Liver (tissue), 9 donors: Measurements from ENCODE around the gene PEX14. TPM values are rescaled to one million over a fixed set of nuclear protein-coding genes. Genes with fewer than 3 reads are reported as not detected.

ENCODE experiments used
- DNase-seq: peaks from one replicate; pipeline ENCODE4 v3.0.0-alpha.2; 2017; ENCODE audit warnings: low spot score
- H3K27ac ChIP-seq, 2 donors: one replicate each; pipeline ENCODE4 v1.7.0; 2013; ENCODE audit warnings: inconsistent platforms in 2 of 2, low read length in 2 of 2, control low read depth in 1 of 2, low read depth in 1 of 2, mild to moderate bottlenecking in 1 of 2
- H3K27me3 ChIP-seq, 4 donors: one replicate each; pipeline versions ENCODE4 v1.6.1 to v1.7.0; 2013; ENCODE audit warnings: low read length in 3 of 4, inconsistent platforms in 1 of 4, mild to moderate bottlenecking in 1 of 4, moderate library complexity in 1 of 4; ENCODE audit not compliant: control insufficient read depth in 4 of 4, insufficient read depth in 4 of 4
- H3K36me3 ChIP-seq, 4 donors: one replicate each; pipeline versions ENCODE4 v1.6.1 to v1.7.0; 2013; ENCODE audit warnings: low read length in 3 of 4, mild to moderate bottlenecking in 3 of 4, low read depth in 1 of 4, moderate library complexity in 1 of 4; ENCODE audit not compliant: control insufficient read depth in 4 of 4, insufficient read depth in 3 of 4
- H3K4me1 ChIP-seq, 4 donors: one replicate each; pipeline versions ENCODE4 v1.6.1 to v1.7.0; 2013; ENCODE audit warnings: low read length in 3 of 4, mild to moderate bottlenecking in 3 of 4, moderate library complexity in 1 of 4; ENCODE audit not compliant: control insufficient read depth in 4 of 4, insufficient read depth in 4 of 4
- H3K4me3 ChIP-seq, 3 donors: one replicate each; pipeline versions ENCODE4 v1.6.1 to v1.7.0; 2013; ENCODE audit warnings: low read length in 3 of 3, control low read depth in 1 of 3, low read depth in 1 of 3, mild to moderate bottlenecking in 1 of 3
- H3K9ac ChIP-seq, 2 donors: one replicate each; pipeline ENCODE4 v1.7.0; 2013; ENCODE audit warnings: low read length in 2 of 2, mild to moderate bottlenecking in 2 of 2, moderate library complexity in 2 of 2, control low read depth in 1 of 2, low read depth in 1 of 2
- H3K9me3 ChIP-seq, 4 donors: one replicate each; pipeline versions ENCODE4 v1.6.1 to v1.7.0; 2013; ENCODE audit warnings: low read length in 3 of 4; ENCODE audit not compliant: control insufficient read depth in 4 of 4
- CTCF ChIP-seq: fragments of 150-350 bp; IDR thresholded peaks from 2 replicates; pipeline ENCODE4 v1.5.1; 2017; ENCODE audit warnings: improper control_type of control experiment, low read depth, low read length; ENCODE audit not compliant: missing input control
- EGR1 ChIP-seq, 2 donors: IDR thresholded peaks; 2 replicates each; pipeline ENCODE4 v1.6.1; 2016 to 2018; ENCODE audit warnings: antibody characterized with exemption in 2 of 2, low read depth in 2 of 2
- FOXA1 ChIP-seq: IDR thresholded peaks from 2 replicates; pipeline ENCODE4 v1.6.1; 2016; ENCODE audit warnings: antibody characterized with exemption
- HNF4A ChIP-seq, 2 donors: conservative IDR thresholded peaks; 2 replicates each; pipeline ENCODE4 v1.6.1; 2016; ENCODE audit warnings: antibody characterized with exemption in 2 of 2, mild to moderate bottlenecking in 2 of 2
- HNF4G ChIP-seq: IDR thresholded peaks from 2 replicates; pipeline ENCODE4 v1.6.1; 2016; ENCODE audit warnings: antibody characterized with exemption
- JUND ChIP-seq, 2 donors: IDR thresholded peaks; 2 replicates each; pipeline ENCODE4 v1.6.1; 2016; ENCODE audit warnings: antibody characterized with exemption in 2 of 2
- MAX ChIP-seq: IDR thresholded peaks from 2 replicates; pipeline ENCODE4 v1.6.1; 2016; ENCODE audit warnings: antibody characterized with exemption
- NR2F2 ChIP-seq: IDR thresholded peaks from 2 replicates; pipeline ENCODE4 v1.6.1; 2016; ENCODE audit warnings: antibody characterized with exemption
- RAD21 ChIP-seq, 2 donors: IDR thresholded peaks; 2 replicates each; pipeline ENCODE4 v1.6.1; 2016; ENCODE audit warnings: antibody characterized with exemption in 2 of 2, mild to moderate bottlenecking in 2 of 2
- RXRA ChIP-seq, 2 donors: IDR thresholded peaks; 2 replicates each; pipeline ENCODE4 v1.6.1; 2017 to 2018; ENCODE audit warnings: antibody characterized with exemption in 2 of 2, mild to moderate bottlenecking in 1 of 2
- SP1 ChIP-seq: IDR thresholded peaks from 2 replicates; pipeline ENCODE4 v1.6.1; 2018; ENCODE audit warnings: antibody characterized with exemption, mild to moderate bottlenecking
- TAF1 ChIP-seq: conservative IDR thresholded peaks from 2 replicates; pipeline ENCODE4 v1.6.1; 2016; ENCODE audit warnings: antibody characterized with exemption, mild to moderate bottlenecking
- YY1 ChIP-seq: IDR thresholded peaks from 2 replicates; pipeline ENCODE4 v1.6.1; 2016; ENCODE audit warnings: antibody characterized with exemption, mild to moderate bottlenecking
- ZBTB33 ChIP-seq: IDR thresholded peaks from 2 replicates; pipeline ENCODE4 v1.6.1; 2016; ENCODE audit warnings: antibody characterized with exemption
- WGBS: extraction: QIAGEN DNeasy Blood & Tissue Kit; methylation state at CpG from one replicate; pipeline ENCODE4 v1.1.7; 2013; 5-methylcytosine and 5-hydroxymethylcytosine counted together
- polyA plus RNA-seq, 2 donors: library from polyadenylated mRNA; stranded (reverse) in 1 of 2; unstranded in 1 of 2; fragments of 200-250 nt in 1 of 2; fragments of >200 nt in 1 of 2; fragmentation: Nextera tagmentation in 1 of 2; extraction: Ambion mirVana in 1 of 2; gene quantifications; one replicate each; pipeline versions ENCODE4 v1.2.1 to v1.2.3, GENCODE V29; 2013 to 2015
- total RNA-seq, 2 donors: library from RNA; depleted of rRNA; stranded (reverse); fragments of >200 nt; gene quantifications; one replicate each; pipeline ENCODE4 v1.2.3, GENCODE V29; 2014
- donor health status: healthy.
- donor health status: healthy.
- donor health status: healthy.
- donor health status: healthy.
- donor health status: healthy.

The PEX14 gene
- total and polyA plus RNA-seq, 4 donors: 7.1 to 16.1 (median 11.7) TPM

GRCh38 chr1:10559386-10559785 lies 84.6 kb downstream of the PEX14 start:
- no peak overlapping the region for H3K27ac ChIP-seq
- peaks cover 3 to 25% (median 15%) of the 10 kb centered on the region in 4 donors for H3K4me1 ChIP-seq
- H3K9ac ChIP-seq: no peak overlapping the region
- no peak overlapping the region for H3K4me3 ChIP-seq
- no peak for DNase-seq
- H3K27me3 ChIP-seq: no peaks in the 10 kb centered on the region
- no peaks in the 10 kb centered on the region for H3K9me3 ChIP-seq
- TF ChIP-seq YY1: no peak
- no peak for TF ChIP-seq MAX
- no peak for TF ChIP-seq SP1
- WGBS: 96% methylated on average over 8 of the region's 8 CpGs
- no peaks in the 10 kb centered on the region for H3K36me3 ChIP-seq

- TF ChIP-seq HNF4G (no peak), EGR1 (IDR thresholded peaks at IDR 0.05; ENCODE audit: low read depth in 2 of 2) (no peak), FOXA1 (no peak), RXRA (IDR thresholded peaks at IDR 0.05) (no peak), RAD21 (IDR thresholded peaks at IDR 0.05) (no peak)
- no peaks in the 10 kb centered on the region for H3K9me3 ChIP-seq
- no peak overlapping the region for H3K4me3 ChIP-seq
- no peaks in the 10 kb centered on the region for H3K36me3 ChIP-seq
- no peaks in the 10 kb centered on the region for H3K27me3 ChIP-seq
- H3K4me1 ChIP-seq: peaks cover 0 to 5% (median 1%) of the 10 kb centered on the region in 4 donors
- DNase-seq: no peak
- H3K27ac ChIP-seq: no peak overlapping the region
- H3K9ac ChIP-seq: no peak overlapping the region
These were observed 86.7 kb downstream of the PEX14 start for GRCh38 chr1:10561497-10561896.

- H3K27ac ChIP-seq: no peak overlapping the region
- no peaks in the 10 kb centered on the region for H3K9me3 ChIP-seq
- no peaks in the 10 kb centered on the region for H3K36me3 ChIP-seq
- WGBS: 93% methylated on average over 3 of the region's 3 CpGs
- TF ChIP-seq CTCF (no peak), JUND (IDR thresholded peaks at IDR 0.05) (no peak), EGR1 (IDR thresholded peaks at IDR 0.05; ENCODE audit: low read depth in 2 of 2) (no peak), HNF4G (no peak), RAD21 (IDR thresholded peaks at IDR 0.05) (no peak), HNF4A (conservative IDR thresholded peaks at IDR 0.05) (no peak), TAF1 (no peak)
- peaks cover 0 to 5% (median 1%) of the 10 kb centered on the region in 4 donors for H3K4me1 ChIP-seq
- H3K4me3 ChIP-seq: no peak overlapping the region
- DNase-seq: no peak
- H3K27me3 ChIP-seq: no peaks in the 10 kb centered on the region
- no peak overlapping the region for H3K9ac ChIP-seq
These were observed 87.2 kb downstream of the PEX14 start for GRCh38 chr1:10561955-10562354.

- Histone ChIP-seq H3K27ac (no peak overlapping the region), H3K4me1 (peaks cover 0 to 2% (median under 1%) of the 10 kb centered on the region in 4 donors), H3K27me3 (no peaks in the 10 kb centered on the region), H3K9me3 (no peaks in the 10 kb centered on the region), H3K9ac (no peak overlapping the region), H3K4me3 (no peak overlapping the region), H3K36me3 (no peaks in the 10 kb centered on the region)
- DNase-seq: no peak
- 96% methylated on average over 2 of the region's 2 CpGs for WGBS
- no peak for TF ChIP-seq TAF1
- no peak for TF ChIP-seq NR2F2
- TF ChIP-seq CTCF: no peak
- TF ChIP-seq ZBTB33: no peak
- TF ChIP-seq JUND (IDR thresholded peaks at IDR 0.05): no peak
- TF ChIP-seq RXRA (IDR thresholded peaks at IDR 0.05): no peak
- no peak for TF ChIP-seq HNF4G
These were observed 89.3 kb downstream of the PEX14 start for GRCh38 chr1:10564063-10564462.
